GM19240 (cell line): ENCODE results near the gene B3GALT4.

Experiments used
- DNase-seq: peaks from one replicate; pipeline ENCODE4 v3.0.0; 2011; ENCODE audit warnings: low spot score; ENCODE audit not compliant: insufficient read length

B3GALT4 gene

DNA sequence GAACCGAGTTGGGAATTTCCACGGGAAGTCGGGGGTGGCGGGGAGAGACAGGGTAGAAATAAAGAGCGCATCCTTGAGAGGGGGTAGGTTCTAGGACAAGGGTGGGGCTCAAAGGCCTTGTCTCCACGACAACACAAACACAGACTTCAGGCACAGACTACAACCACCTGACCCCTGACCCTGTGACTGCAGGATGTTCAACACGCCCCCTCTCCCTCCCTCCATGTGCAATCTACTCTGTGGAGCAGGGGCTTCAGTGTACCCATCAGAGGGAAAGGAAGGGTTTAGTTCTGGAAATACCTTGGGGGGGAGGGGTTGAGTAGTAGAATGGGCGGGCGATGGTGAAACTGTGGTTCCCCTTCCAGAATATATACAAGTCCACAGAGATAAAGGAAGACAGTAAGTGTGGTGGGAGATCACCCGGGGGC is 37.6 kb downstream of the B3GALT4 start:
- DNase-seq, result no peak

DNA sequence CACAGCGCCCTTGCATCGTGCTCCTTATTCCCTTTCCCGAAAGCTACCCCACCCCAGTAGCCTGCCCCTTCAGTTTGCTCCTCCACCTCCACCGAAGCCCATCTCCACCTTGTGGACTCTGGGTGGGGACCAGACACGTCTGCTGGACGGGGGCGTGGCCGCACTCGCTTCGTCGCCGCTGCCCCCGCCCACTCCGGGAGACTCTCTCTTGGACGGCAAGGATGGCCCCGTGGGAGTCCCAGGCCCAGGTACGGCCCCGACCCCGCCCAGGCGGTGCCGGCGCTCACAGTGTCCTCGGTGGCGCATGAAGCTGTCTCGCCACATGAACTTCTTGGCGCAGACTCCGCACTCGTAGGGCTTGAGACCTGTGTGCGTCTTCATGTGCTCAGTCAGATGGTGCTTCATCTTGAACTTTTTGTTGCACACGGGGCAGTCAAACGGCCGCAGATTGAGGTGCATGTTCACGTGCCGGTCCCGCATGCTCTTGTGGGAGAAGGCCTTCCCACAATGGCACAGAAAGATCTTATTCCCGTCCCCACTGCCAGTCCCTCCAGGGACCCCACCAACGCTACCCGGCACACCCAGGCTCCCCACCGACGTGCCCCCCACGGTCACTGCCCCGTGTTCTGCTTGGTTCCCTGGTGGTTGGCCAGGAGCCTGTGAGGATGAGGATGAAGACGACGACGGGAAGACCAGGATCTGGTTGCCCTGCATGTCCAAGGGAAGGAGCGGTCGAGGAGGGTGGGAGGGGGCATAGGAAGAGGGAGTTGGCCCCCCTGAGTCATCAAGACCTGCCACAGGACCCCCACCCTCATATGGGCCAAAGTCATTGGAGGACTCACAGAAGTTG is 38.2 kb downstream of the B3GALT4 start:
- DNase-seq, result no peak

DNA sequence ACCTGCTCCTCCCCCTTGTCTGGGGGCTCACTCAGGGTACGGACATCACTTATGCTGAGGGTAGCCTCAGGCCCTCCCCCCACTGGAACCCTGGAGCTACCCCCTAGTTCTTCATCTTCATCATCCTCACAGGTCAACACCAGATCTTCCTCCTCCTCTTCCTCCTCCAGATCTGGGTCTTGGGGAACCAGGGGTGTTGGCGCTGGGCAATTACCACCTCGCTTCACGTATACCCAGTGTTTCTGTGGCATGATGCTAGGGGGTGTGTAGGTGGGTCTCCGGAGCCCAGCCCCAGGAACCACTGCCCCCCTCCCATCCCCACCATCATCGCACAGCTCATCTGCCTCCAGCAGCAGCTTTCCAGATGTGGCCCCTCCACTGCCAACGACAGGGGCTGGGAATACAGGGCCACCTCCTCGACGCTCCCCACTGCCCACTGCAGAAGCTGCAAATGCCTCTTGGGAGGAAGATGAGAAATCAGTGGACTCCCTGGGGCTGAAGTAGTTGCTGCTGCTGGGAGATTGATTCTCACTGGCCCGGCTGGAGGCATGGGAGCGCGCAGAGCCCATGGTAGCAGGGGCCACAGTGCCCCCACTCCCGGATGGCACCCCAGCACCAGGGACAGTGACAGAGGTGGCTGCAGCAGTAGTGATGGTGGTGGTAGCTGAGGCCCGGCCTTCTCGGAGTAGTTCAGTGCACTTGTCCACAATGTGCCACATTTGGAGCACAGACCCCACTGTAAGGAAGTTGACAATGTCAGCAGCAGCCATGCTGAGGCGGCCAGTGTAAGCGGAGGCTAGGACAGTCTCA is 39.1 kb downstream of the B3GALT4 start:
- no peak for DNase-seq

DNA sequence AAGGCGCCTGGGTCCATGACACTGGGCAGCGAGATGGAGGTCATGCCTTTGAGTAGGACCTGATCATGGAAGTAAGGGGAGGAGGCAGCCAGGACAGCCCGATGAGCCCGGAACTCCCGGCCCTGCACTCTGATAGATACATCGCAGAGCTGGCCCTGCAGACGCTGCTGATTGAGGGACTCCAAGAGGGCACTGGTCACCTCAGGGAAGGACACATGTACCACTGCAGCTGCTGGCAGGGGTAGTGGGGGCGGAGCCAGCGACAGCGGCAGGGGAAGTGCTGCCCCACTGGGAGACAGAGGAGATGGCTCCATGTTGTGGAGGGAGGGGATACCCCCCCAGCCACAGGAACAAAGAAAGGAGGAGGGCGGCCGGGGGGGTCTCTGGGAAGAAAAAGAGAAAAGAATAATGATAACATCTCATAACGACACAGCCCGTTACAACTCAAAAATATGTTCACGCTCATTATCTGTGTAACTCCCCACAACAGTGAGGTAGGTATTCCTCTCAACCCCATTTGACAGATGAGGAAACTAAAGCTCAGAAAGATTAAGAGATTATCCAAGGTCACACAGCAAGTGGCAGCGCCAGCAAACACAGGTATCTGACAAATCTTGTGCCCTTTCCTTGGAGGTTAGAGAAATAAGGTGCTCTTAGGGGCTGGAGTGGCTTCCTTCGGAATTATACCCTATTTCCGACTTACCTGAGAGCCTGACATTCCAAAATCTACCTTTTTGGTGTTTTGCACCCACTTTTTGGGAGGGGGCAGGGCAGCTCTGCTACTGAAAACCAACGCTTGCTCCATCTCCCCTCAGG is 39.9 kb downstream of the B3GALT4 start:
- DNase-seq, result no peak

DNA sequence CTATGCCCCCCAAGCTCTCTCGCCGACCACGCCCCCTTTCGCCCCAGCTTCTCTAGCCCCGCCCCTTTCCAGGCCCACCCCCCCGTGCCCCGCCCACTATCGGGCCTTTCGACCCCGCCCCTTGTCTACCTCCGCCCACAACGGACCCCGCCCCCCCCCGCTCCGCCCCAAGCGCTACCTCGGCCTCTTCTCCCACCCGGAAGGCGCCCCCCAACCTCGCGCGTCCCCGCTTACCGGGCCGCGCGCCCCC is 40.4 kb downstream of the B3GALT4 start:
- no peak for DNase-seq

DNA sequence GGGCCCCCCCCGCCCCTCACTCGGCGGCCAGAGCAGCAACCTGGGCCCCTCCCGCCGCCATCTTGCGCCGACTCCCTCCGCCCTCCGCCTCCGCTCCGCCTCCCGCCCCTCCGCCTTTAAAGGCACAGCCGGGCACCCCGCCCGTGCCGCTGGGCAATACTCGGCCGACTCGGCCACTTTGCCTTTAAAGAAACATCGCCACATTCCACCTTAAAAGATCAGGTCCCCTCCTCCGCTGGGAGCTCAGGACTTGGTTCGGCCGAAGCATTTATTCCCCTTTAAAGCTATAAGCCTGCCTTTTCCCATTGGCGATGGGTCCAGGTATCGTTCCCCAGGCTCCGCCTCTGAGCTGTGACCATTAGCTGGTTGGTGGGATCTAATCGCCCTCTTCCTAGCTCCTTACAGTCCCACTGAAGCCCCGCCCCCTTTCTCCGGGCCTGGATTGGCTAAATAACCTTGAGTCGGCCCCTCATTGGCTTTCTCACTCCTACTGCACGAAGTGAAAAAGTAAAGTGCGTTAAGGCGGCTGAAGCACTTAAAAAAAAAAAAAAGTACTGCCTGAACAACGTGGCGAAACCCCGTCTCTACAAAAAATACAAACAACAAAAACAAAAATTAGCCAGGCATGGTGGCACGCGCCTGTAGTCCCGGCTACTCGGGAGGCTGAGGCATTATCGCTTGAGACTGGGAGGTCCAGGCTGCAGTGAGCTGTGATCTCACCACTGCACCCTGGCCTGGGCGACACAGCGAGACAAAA is 40.9 kb downstream of the B3GALT4 start, which contains the start of gene ZBTB22:
TSS of gene ZBTB22 (minus strand) at position 76 of the 757 bp plus-strand sequence. CDS start 828 bp downstream, outside the sequence.
- DNase-seq, result no peak

DNA sequence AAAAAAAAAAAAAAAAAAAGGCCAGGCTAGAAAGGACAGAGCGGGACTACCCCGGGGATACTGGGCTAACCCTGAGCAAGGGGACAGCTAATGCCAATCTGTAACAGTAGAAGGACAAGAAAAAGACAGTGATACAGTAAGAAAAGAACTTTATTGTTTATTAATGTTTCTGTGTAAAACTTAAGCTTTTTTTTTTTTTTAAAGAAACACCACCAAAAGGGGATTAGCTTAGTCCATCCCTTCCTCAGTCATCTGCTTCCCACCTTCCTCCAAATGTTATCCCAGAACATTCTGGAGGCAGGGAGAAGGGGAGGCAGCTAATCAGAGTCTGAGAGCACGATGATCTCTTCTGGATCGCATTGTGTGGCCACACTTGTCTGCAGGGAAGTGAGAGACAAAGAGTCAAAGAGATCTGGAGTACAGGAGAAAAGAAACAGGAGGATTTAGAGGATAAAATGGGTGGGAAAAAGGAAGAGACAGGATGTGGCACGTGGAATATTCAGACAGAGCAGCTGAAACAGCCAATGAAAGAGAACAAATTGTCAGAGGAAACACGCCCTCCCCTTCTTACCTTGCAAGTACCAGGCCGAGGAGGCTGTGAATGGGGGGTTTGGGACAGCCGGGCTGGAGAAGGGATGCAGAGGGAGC is 41.6 kb downstream of the B3GALT4 start:
- DNase-seq, result no peak

DNA sequence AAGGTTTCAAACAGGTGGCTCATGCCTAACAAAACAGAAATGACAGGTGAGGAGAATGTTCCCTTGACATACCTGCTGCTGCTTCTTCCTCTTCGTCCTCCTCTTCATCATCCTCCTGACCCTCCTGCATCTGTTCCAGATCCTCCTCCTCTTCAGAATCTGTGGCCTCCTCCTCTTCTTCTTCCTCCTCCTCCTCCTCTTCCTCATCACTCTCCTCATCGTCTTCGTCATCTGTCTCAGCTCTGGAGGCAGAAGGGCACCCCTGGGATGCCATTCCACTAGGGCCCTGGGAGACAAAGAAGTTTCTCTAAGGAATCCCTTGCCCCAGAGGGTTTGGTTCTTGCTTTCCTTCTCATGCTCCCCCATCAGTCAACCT is 43.0 kb downstream of the B3GALT4 start:
- no peak for DNase-seq

DNA sequence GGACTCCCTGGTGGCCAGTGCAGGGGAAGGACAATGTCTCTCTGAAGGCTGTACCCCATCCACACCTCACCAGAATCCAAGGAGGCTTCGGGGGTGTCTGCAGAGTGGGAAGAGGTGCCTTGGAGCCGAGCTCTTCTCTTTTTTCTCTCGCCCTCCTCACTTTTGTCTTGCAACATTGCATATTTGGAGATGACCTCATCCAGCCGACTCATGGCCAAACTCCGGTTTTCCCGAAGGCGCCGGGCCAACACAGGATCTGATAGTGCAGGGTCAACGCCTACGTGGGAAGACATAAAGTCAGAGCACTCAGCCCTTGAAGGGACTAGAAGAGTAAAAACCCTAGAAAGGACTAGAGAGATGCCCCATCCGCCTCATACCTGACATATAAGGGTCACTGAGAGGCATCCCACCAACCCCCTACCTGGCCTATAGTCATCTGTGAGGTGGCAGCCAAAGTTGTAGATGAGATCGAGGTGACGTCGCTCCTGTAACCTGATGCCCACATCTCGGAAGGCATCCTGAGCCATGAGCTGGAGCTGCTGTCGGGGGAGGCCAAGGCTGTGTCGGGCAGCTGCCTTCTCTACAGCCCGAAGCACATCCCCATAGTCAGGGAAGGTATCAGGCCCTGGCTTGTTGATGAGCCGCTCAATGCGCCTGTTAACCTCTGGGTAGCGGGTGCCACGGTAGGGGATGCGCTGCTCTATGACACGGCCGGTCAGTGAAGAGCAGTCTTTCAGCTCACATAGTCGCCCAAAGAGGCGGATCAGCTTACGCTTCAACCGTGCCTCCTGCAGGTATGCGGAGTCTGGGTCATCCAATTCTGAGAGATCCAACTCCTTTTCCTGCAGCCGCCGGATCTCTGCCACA is 43.6 kb downstream of the B3GALT4 start:
- no peak for DNase-seq

DNA sequence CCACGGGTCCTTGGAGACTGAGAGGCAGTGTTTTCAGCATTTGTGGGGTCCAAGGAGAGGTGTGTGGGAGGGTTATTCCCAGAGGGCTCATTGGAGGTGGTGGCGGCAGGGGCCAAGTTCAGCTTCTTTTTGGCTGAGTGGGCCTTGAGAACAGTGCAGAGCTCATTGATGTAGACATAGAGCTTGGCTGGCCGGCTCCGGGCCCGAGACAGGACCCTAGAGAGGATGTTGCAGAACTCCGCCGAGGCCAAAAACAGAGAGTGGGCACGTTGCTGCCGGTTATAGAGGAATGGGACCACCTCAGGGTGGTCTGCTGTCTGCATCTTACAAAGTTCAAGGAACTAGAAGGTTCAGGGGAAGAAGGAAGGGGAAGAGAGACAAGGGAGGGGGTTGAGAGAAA is 44.3 kb downstream of the B3GALT4 start:
- DNase-seq, result no peak

DNA sequence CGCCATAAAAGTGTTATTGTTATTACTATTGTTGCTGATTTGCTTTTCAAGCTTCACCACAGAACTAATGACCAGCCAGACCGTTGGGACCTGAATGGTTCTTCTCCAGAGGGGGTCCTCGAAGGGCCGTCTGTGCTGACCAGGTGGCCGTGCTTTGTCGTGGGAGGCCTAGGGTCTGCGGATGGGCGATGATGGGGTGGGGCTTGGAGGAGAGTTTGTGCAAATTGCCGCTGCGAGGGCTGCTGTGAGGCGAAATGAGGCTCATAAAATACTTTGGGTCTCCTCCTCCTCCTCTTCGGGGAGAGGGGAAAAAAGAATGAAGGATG is 46.7 kb downstream of the B3GALT4 start:
- DNase-seq, result no peak

DNA sequence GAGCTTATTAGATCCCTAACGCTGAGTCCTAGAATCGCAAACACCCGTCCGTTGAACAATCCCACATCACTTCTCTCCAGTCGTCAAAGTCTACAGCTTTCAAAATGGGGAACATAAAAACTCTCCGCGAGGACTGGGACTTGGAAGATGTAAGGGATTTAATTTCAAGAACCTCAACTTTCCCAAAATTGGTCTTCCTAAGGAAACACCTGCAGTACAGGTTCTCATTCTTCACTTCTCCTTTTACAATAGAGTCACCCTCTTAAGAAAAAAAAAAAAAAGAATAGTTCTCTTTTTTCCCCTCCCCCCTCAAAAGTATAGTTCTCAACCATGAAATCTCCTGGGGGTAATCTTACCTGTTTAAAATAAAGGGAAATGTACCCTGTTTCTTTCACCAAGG is 47.2 kb downstream of the B3GALT4 start:
- no peak for DNase-seq
